ENCODE data around the gene SYNPR.

- TF ChIP-seq CTCF (IDR thresholded peaks at IDR 0.05; ENCODE audit: low read depth, low read length, poor library complexity, severe bottlenecking): no peak
- no peak for TF ChIP-seq EZH2phosphoT487 (IDR thresholded peaks at IDR 0.05; ENCODE audit: borderline replicate concordance, low read length)
These were observed 201.5 kb downstream of the SYNPR start for GRCh38 chr3:63479661-63480035.
